ENCODE data around the gene SPR. TPM values are rescaled to one million over a fixed set of nuclear protein-coding genes. Genes with fewer than 3 reads are reported as not detected.
"Not testable (repeated sequence)": the region's sequence is repeated elsewhere in the genome, so short reads cannot be mapped to it uniquely, and the experiment has no call there.

SPR gene
- total and polyA plus RNA-seq, 2 of the 13 experiments (the other 11 are each of a cell fraction or from before 2014, with no cell fraction given), result 34.0 to 96.0 TPM

DNA sequence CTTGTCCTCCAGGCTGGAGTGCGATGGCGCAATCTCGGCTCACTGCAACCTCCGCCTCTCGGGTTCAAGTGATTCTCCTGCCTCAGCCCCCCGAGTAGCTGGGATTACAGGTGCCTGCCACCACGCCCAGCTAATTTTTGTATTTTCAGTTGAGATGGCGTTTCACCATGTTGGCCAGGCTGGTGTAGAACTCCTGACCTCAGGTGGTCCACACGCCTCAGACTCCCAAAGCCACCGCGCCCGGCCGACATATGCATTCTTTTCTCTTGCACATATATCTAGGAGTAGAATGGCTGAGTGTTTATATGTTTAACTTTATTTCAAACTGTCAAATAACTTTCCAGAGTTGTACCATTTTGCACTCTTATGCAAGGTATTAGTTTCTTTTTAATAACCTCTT lies 20.2 kb downstream of the SPR start:
- H3K36me3 ChIP-seq (replicated peaks in 1 of 2; ENCODE audit: control insufficient read depth in 1 of 2, insufficient read depth in 2 of 2, low read length in 2 of 2); POLR2A ChIA-PET; H3K27ac ChIP-seq (ENCODE audit: extremely low read length, insufficient read depth, low read length); H3K9me3 ChIP-seq (ENCODE audit: low read length); ATAC-seq; H3K9ac ChIP-seq (ENCODE audit: insufficient read depth, low read depth, low read length); BruUV-seq (replicated peaks); H3K4me2 ChIP-seq (ENCODE audit: low read depth, low read length); H3K4me1 ChIP-seq (ENCODE audit: insufficient read depth, low read length); FAIRE-seq; intact Hi-C loops (cut with micrococcal nuclease; ENCODE audit: unreplicated experiment); H3K79me2 ChIP-seq (ENCODE audit: insufficient read depth, low read length); in situ Hi-C loops (cut with HindIII; ENCODE audit: extremely low pct_ligation_motif_present, low pct_unique_long_range_greater_than_20kb); DNase-seq (ENCODE audit: low spot score); H3K4me3 ChIP-seq (replicated peaks in 1 of 3; ENCODE audit: insufficient read depth in 1 of 3, low read depth in 2 of 3, low read length in 3 of 3); H2AFZ ChIP-seq (ENCODE audit: low read length); CTCF ChIA-PET (ENCODE audit: low intra/inter-chr PET ratio, low total read pairs); H4K20me1 ChIP-seq (ENCODE audit: insufficient read depth, low read length): not testable (repeated sequence)
- TF ChIP-seq CEBPG (CRISPR knock-in tag; IDR thresholded peaks at IDR 0.05), result peak; percentile 29; the same call in 1 of the 2 replicates
- 36% methylated on average over 13 of the region's 13 CpGs for WGBS (ENCODE audit: low lambda C conversion rate)
- peaks cover 2 to 46% of the 10 kb centered on the region in 2 experiments; a peak in 4 of 5 replicates for H3K27me3 ChIP-seq (ENCODE audit: control insufficient read depth in 1 of 2, insufficient read depth in 2 of 2, low read length in 2 of 2)

DNA sequence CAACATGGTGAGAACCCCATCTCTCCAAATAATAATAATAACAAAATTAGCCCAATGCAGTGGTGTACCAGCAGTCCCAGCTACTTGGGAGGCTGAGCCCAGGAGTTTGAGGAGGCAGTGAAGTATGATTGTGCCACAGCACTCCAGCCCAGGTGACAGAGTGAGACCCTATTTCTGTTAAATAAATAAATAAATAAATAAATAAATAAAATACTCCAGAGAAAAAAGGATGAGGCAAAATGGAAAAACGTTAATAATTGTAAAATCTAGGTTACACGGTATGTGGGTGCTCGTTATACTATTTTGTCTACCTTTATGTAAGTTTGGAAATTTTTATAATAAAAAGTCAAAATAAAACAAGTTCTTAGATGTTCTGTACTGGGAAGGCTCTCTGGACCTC lies 21.5 kb downstream of the SPR start:
- Histone ChIP-seq H2AFZ (ENCODE audit: low read length) (no peak overlapping the region), H3K27me3 (ENCODE audit: control insufficient read depth in 1 of 2, insufficient read depth in 2 of 2, low read length in 2 of 2) (peaks cover 2 to 48% of the 10 kb centered on the region in 2 experiments; a peak in 4 of 5 replicates), H4K20me1 (ENCODE audit: insufficient read depth, low read length) (no peaks in the 10 kb centered on the region), H3K36me3 (replicated peaks in 1 of 2; ENCODE audit: control insufficient read depth in 1 of 2, insufficient read depth in 2 of 2, low read length in 2 of 2) (no peaks in the 10 kb centered on the region), H3K9ac (ENCODE audit: insufficient read depth, low read depth, low read length) (no peak overlapping the region), H3K4me1 (ENCODE audit: insufficient read depth, low read length) (no peaks in the 10 kb centered on the region), H3K27ac (ENCODE audit: extremely low read length, insufficient read depth, low read length) (no peak overlapping the region), H3K4me3 (replicated peaks in 1 of 3; ENCODE audit: insufficient read depth in 1 of 3, low read depth in 2 of 3, low read length in 3 of 3) (no peak overlapping the region), H3K9me3 (ENCODE audit: low read length) (no peaks in the 10 kb centered on the region), H3K4me2 (ENCODE audit: low read depth, low read length) (no peak overlapping the region), H3K79me2 (ENCODE audit: insufficient read depth, low read length) (no peaks in the 10 kb centered on the region)
- ATAC-seq, result no peak
- no peak for DNase-seq (ENCODE audit: low spot score)
- POLR2A ChIA-PET, result no interaction called here
- CTCF ChIA-PET (ENCODE audit: low intra/inter-chr PET ratio, low total read pairs), result no interaction called here
- FAIRE-seq, result no peak
- in situ Hi-C loops (cut with HindIII; ENCODE audit: extremely low pct_ligation_motif_present, low pct_unique_long_range_greater_than_20kb) (no loop called here), intact Hi-C loops (cut with micrococcal nuclease; ENCODE audit: unreplicated experiment) (no loop called here)
- no TSS peak for BruUV-seq (replicated peaks)
- WGBS (ENCODE audit: low lambda C conversion rate), result 2% methylated on average over 3 of the region's 3 CpGs
- no peak for TF ChIP-seq PCBP1 (IDR thresholded peaks at IDR 0.05; ENCODE audit: borderline replicate concordance, low read depth, low read length)
- no peak for TF ChIP-seq ISX (CRISPR knock-in tag; conservative IDR thresholded peaks at IDR 0.05)
- TF ChIP-seq, protein P1, sequence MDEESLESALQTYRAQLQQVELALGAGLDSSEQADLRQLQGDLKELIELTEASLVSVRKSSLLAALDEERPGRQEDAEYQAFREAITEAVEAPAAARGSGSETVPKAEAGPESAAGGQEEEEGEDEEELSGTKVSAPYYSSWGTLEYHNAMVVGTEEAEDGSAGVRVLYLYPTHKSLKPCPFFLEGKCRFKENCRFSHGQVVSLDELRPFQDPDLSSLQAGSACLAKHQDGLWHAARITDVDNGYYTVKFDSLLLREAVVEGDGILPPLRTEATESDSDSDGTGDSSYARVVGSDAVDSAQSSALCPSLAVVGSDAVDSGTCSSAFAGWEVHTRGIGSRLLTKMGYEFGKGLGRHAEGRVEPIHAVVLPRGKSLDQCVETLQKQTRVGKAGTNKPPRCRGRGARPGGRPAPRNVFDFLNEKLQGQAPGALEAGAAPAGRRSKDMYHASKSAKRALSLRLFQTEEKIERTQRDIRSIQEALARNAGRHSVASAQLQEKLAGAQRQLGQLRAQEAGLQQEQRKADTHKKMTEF (CRISPR knock-in tag; IDR thresholded peaks at IDR 0.05), result no peak
- TF ChIP-seq ZNF224 (CRISPR knock-in tag; IDR thresholded peaks at IDR 0.05), result no peak
- TF ChIP-seq FOXA1 (IDR thresholded peaks at IDR 0.05), result no peak
- TF ChIP-seq FOXA1 (CRISPR knock-in tag; IDR thresholded peaks at IDR 0.05), result no peak
- TF ChIP-seq FOXK2 (IDR thresholded peaks at IDR 0.05), result no peak
- TF ChIP-seq TCF12 (IDR thresholded peaks at IDR 0.05), result no peak
- no peak for TF ChIP-seq TCF12 (CRISPR knock-in tag; IDR thresholded peaks at IDR 0.05)
- TF ChIP-seq, protein P2, sequence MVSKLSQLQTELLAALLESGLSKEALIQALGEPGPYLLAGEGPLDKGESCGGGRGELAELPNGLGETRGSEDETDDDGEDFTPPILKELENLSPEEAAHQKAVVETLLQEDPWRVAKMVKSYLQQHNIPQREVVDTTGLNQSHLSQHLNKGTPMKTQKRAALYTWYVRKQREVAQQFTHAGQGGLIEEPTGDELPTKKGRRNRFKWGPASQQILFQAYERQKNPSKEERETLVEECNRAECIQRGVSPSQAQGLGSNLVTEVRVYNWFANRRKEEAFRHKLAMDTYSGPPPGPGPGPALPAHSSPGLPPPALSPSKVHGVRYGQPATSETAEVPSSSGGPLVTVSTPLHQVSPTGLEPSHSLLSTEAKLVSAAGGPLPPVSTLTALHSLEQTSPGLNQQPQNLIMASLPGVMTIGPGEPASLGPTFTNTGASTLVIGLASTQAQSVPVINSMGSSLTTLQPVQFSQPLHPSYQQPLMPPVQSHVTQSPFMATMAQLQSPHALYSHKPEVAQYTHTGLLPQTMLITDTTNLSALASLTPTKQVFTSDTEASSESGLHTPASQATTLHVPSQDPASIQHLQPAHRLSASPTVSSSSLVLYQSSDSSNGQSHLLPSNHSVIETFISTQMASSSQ (IDR thresholded peaks at IDR 0.05; ENCODE audit: low read depth), result no peak
- TF ChIP-seq, protein P2 (CRISPR knock-in tag; IDR thresholded peaks at IDR 0.05; ENCODE audit: borderline replicate concordance), result no peak
- TF ChIP-seq SSRP1 (CRISPR knock-in tag; IDR thresholded peaks at IDR 0.05), result no peak
- no peak for TF ChIP-seq SP2 (CRISPR knock-in tag; IDR thresholded peaks at IDR 0.05)
- no peak for TF ChIP-seq ZNF780A (CRISPR knock-in tag; IDR thresholded peaks at IDR 0.05)
